Adrenal gland (tissue), 12 donors: Measurements from ENCODE around the gene APOO. TPM values are rescaled to one million over a fixed set of nuclear protein-coding genes. Genes with fewer than 3 reads are reported as not detected.

Source experiments
- DNase-seq, 7 donors: peaks; one replicate each; pipeline ENCODE4 v3.0.0-alpha.2; 2019 to 2020
- H3K27ac ChIP-seq, 5 donors: fragments of 200-600 bp; sonication (generic) in 4 of 5; 1 replicate in 3 of 5; 2 replicates in 2 of 5; pipeline versions ENCODE4 v1.5.1 to v1.8.0; 2016 to 2020; ENCODE audit warnings: mild to moderate bottlenecking in 1 of 5
- H3K27me3 ChIP-seq: fragments of 200-600 bp; 2 replicates; pipeline ENCODE4 v1.8.0; 2021
- H3K36me3 ChIP-seq, 2 donors: fragments of 200-600 bp; replicated peaks in 1 of 2; 1 replicate in 1 of 2; 2 replicates in 1 of 2; pipeline versions ENCODE4 v1.5.1 to v1.8.0; 2018 to 2022
- H3K4me1 ChIP-seq, 2 donors: fragments of 200-600 bp; replicated peaks in 1 of 2; 1 replicate in 1 of 2; 2 replicates in 1 of 2; pipeline versions ENCODE4 v1.5.1 to v1.8.0; 2018 to 2021
- H3K4me3 ChIP-seq, 4 donors: fragments of 200-600 bp; sonication (generic) in 3 of 4; one replicate each; pipeline ENCODE4 v1.5.1; 2016 to 2018
- H3K9me3 ChIP-seq, 3 donors: fragments of 200-600 bp; sonication (generic) in 1 of 3; replicated peaks in 1 of 3; 1 replicate in 2 of 3; 2 replicates in 1 of 3; pipeline versions ENCODE4 v1.5.1 to v1.8.0; 2016 to 2021
- POLR2A ChIP-seq, 2 donors: fragments of 450-650 bp; IDR thresholded peaks; one replicate each; pipeline ENCODE4 v1.6.1; 2017; ENCODE audit warnings: antibody characterized with exemption in 2 of 2, mild to moderate bottlenecking in 2 of 2, moderate library complexity in 1 of 2
- WGBS, 4 donors: extraction: QIAGEN DNeasy Blood & Tissue Kit in 2 of 4; methylation state at CpG; one replicate each; pipeline versions ENCODE4 v1.1.5 to v1.1.7; 2013 to 2017; 5-methylcytosine and 5-hydroxymethylcytosine counted together
- intact Hi-C, 2 donors: fragments of 100-400 bp; cut with DNase I; formaldehyde crosslinking; loops; one replicate each; pipeline versions ENCODE4 v1.14.1 to v1.15.0; 2022 to 2023
- polyA plus RNA-seq, 3 donors: library from polyadenylated mRNA; stranded (reverse); fragments of 200-250 nt in 2 of 3; fragments of 350-450 nt in 1 of 3; fragmentation: Illumina TruSeq in 1 of 3; extraction: RNeasy Lipid Tissue Mini Kit (QIAGEN cat#74804) in 1 of 3; gene quantifications; one replicate each; pipeline ENCODE4 v1.2.3, GENCODE V29; 2013 to 2014
- total RNA-seq, 9 donors: library from RNA; depleted of rRNA in 4 of 9; stranded (reverse); fragments of >200 nt in 4 of 9; fragments of 120-200 nt in 1 of 9; fragmentation: NEBNext Ultra II Directional in 1 of 9; extraction: Animal tissue kit (Norgen Biotek cat#: 25700) in 1 of 9; gene quantifications; one replicate each; pipeline versions ENCODE4 v1.1.0 to v1.2.4, GENCODE V29; 2013 to 2023
- TF ChIP-seq, protein P1 (sequence below), 6 experiments: fragments of 450-650 bp in 4 of 6; fragments of 200-600 bp in 2 of 6; sonication (generic) in 1 of 6; IDR thresholded peaks; 1 replicate in 5 of 6; 2 replicates in 1 of 6; pipeline versions ENCODE4 v1.5.1 to v1.8.0; 2016 to 2021; ENCODE audit warnings: antibody characterized with exemption in 6 of 6, mild to moderate bottlenecking in 2 of 6, moderate library complexity in 1 of 6
- donor health status: healthy with polysubstance abuse.
- donor health status: Bipolar disorder and iron deficiency.
- donor health status: DM: yes; HTN: yes; CAD: no.
- donor health status: DM: no; HTN: no; CAD: no.
- donor health status: DM: no; HTN: no; CAD: no.
- donor health status: DM: yes; HTN: yes; CAD: no.

Gene APOO
- total and polyA plus RNA-seq, 12 donors = 12.9 to 177 (median 27.3) TPM

DNA sequence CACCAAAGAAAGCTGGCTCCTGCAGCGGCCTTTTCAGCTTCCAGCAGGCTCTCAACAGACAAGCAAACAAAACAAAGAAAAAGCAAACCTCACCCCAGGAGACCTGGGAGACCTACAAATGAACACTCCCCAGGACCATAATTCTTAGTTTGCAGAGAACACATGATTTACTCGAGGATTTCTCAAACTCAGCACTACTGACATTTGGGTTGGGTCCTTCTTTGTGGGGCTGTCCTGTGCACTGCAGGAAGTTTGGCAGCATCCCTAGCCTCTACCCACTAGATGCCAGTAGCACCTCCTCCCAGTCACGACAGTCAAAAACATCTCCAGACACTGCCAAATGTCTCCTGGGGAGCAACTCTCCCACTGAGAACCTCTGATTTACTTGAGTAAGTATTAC, 21.9 kb downstream of the APOO start:
- 60 to 93% (median 77%) methylated on average over 3 of the region's 3 CpGs for WGBS, 4 donors
- no peak overlapping the region for H3K27ac ChIP-seq
- intact Hi-C loops = no loop called here

DNA sequence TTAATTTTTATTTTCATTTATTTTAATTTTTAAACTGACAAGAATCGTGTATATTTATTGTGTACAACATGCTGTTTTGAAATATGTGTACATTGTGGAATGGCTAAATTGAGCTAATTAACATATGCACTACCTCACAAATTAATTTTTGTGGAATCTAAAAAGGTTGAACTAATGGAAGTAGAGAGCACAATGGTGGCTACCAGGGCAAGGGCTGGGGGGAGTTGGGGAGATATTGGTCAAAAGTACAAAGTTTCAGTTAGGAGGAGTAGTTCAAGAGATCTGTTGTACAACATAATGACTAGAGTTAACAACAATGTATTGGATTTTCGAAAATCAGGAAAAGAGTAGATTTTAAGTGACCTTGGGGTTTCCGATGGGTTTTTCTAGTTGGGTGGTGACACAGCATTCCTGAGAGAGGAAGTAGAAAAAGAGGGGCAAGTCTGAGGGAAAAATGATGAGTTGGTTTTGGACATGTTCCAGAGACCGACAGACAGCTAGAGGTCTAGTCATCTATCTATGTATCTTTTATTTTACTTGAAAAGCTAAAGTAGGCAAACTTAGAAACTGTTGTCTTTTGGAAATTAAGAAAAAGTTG, 23.2 kb downstream of the APOO start:
- intact Hi-C loops = no loop called here
- WGBS, 4 donors = 35 to 51% (median 44%) methylated on average over 4 of the region's 4 CpGs
- TF ChIP-seq, protein P1, sequence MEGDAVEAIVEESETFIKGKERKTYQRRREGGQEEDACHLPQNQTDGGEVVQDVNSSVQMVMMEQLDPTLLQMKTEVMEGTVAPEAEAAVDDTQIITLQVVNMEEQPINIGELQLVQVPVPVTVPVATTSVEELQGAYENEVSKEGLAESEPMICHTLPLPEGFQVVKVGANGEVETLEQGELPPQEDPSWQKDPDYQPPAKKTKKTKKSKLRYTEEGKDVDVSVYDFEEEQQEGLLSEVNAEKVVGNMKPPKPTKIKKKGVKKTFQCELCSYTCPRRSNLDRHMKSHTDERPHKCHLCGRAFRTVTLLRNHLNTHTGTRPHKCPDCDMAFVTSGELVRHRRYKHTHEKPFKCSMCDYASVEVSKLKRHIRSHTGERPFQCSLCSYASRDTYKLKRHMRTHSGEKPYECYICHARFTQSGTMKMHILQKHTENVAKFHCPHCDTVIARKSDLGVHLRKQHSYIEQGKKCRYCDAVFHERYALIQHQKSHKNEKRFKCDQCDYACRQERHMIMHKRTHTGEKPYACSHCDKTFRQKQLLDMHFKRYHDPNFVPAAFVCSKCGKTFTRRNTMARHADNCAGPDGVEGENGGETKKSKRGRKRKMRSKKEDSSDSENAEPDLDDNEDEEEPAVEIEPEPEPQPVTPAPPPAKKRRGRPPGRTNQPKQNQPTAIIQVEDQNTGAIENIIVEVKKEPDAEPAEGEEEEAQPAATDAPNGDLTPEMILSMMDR (IDR thresholded peaks at IDR 0.05) = no peak
- no peak for TF ChIP-seq POLR2A (IDR thresholded peaks at IDR 0.05)
- peak overlapping the region in 2 of 5 donors; percentile 4 to 44 for H3K27ac ChIP-seq
- H3K36me3 ChIP-seq = no peaks in the 10 kb centered on the region
- peak in 1 of 7 donors; percentile 21 for DNase-seq
- no peak overlapping the region for H3K4me3 ChIP-seq
- no peaks in the 10 kb centered on the region for H3K27me3 ChIP-seq
- H3K9me3 ChIP-seq = no peaks in the 10 kb centered on the region
- H3K4me1 ChIP-seq = no peaks in the 10 kb centered on the region

More for the DNA sequence above, 21.9 kb downstream of the APOO start:
- H3K4me1 ChIP-seq = peaks cover 0 to 3% of the 10 kb centered on the region in 2 donors
- H3K4me3 ChIP-seq = no peak overlapping the region
- no peaks in the 10 kb centered on the region for H3K36me3 ChIP-seq
- no peak for DNase-seq
- no peaks in the 10 kb centered on the region for H3K27me3 ChIP-seq
- no peaks in the 10 kb centered on the region for H3K9me3 ChIP-seq
- TF ChIP-seq, protein P1 (IDR thresholded peaks at IDR 0.05) = no peak
- TF ChIP-seq POLR2A (IDR thresholded peaks at IDR 0.05) = no peak

DNA sequence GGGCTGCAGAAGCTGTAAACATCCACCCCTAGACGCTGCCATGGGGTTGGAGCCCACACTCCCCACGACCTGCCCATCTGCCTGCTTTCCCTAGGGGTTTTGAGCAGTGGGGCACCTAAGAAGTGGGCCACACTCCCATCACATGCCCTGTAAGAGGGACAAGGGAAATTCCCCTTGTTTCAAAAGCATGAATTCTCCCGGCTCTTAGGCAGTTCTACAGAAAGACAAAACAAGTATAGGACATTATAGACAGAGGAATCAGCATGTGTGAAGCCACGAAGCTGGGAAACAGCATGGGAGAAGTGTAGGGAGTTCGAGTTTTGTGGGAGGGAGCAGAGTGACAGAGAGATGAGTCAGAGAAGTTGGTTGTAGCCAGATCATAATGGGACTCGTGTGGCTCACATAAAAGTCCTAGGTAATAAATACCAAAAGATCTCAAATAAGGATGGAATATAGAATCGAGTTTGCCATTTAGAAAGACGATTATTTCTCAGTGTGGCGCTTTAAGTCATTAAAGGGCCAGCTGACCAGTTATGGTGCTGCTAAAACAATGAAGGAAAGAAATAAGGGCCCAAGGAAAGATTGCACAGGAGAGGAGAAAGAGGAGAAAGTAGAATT, 23.9 kb downstream of the APOO start:
- Histone ChIP-seq H3K36me3 (no peaks in the 10 kb centered on the region), H3K4me3 (no peak overlapping the region), H3K27me3 (no peaks in the 10 kb centered on the region), H3K4me1 (no peaks in the 10 kb centered on the region), H3K27ac (peak overlapping the region in 2 of 5 donors; percentile 20 to 44), H3K9me3 (no peaks in the 10 kb centered on the region)
- TF ChIP-seq POLR2A (IDR thresholded peaks at IDR 0.05) = no peak
- TF ChIP-seq, protein P1 (IDR thresholded peaks at IDR 0.05) = no peak
- peak in 1 of 7 donors; percentile 12 for DNase-seq
- WGBS, 4 donors = 32 to 54% (median 45%) methylated on average over 7 to 9 of the region's 9 CpGs
- intact Hi-C loops = no loop called here

DNA sequence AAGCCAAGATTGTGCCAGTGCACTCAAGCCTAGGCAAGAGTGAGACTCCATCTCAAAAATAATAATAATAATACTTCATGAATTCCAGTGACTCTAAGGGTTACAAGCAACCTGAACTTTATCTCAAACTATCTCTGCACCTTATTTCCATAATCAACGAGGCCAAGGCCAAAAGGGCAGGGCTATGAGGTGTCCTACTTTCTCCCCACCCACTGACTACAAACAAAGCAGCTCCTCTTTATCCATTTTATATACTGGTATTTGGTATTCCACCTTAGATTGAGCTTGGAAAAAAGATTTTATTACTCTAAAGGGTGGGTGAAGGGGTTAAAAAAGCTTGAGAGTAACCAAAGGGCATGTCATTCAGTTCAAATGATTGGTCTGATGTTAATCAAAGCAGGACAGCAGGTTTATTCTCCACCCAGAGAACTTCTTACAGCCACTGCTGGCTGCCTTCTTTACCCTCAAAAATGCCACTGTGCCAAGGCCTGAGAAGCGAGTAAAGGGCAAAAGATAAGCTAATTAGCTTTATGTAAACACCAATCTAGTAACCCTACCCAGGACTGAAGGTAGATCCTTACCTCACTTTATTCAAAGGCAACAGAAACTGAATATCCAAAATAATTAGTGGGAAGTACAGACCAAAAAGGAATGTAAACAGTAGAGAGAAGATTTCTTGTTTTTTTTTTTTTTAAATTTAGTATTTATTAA, 28.2 kb downstream of the APOO start:
- Histone ChIP-seq H3K27me3 (no peaks in the 10 kb centered on the region), H3K27ac (peak overlapping the region in 1 of 5 donors; percentile 3), H3K9me3 (no peaks in the 10 kb centered on the region), H3K4me3 (no peak overlapping the region), H3K36me3 (no peaks in the 10 kb centered on the region), H3K4me1 (no peaks in the 10 kb centered on the region)
- WGBS, 4 donors = 18 to 43% (median 36%) methylated on average over 2 of the region's 2 CpGs
- intact Hi-C loops = no loop called here
- no peak for DNase-seq
- no peak for TF ChIP-seq POLR2A (IDR thresholded peaks at IDR 0.05)
- TF ChIP-seq, protein P1 (IDR thresholded peaks at IDR 0.05) = no peak
